OCI-LY1 (cell line): ENCODE measurements around the gene OR56A1.
A peak's percentile ranks its signal among the peaks of the same experiment; 100 is the strongest.

ENCODE experiments used
- H2AFZ ChIP-seq: fragments of 200-600 bp; sonication (generic), shearing (Covaris generic); 2 replicates; pipeline ENCODE4 v1.6.0; 2014; ENCODE audit warnings: antibody characterized with exemption, mild to moderate bottlenecking, low read length
- H3F3A ChIP-seq: fragments of 200-600 bp; sonication (generic), shearing (Covaris generic); 2 replicates; pipeline ENCODE4 v1.6.0; 2014; ENCODE audit warnings: mild to moderate bottlenecking, antibody characterized with exemption, low read length, moderate library complexity; ENCODE audit not compliant: insufficient read depth
- H3K27ac ChIP-seq: fragments of 200-600 bp; sonication (generic); 2 replicates; pipeline ENCODE4 v1.5.1; 2014; ENCODE audit warnings: low read length, mixed run types, mild to moderate bottlenecking, low read depth; ENCODE audit not compliant: poor library complexity, severe bottlenecking
- H3K27me3 ChIP-seq: fragments of 200-600 bp; sonication (generic); 2 replicates; pipeline ENCODE4 v1.6.0; 2014; ENCODE audit warnings: antibody characterized with exemption, mild to moderate bottlenecking, low read length, moderate library complexity; ENCODE audit not compliant: insufficient read depth
- H3K36me3 ChIP-seq: fragments of 200-600 bp; sonication (generic); 2 replicates; pipeline ENCODE4 v1.6.1; 2014; ENCODE audit warnings: mild to moderate bottlenecking, antibody characterized with exemption, low read length, moderate library complexity, mixed read lengths; ENCODE audit not compliant: insufficient read depth
- H3K4me1 ChIP-seq: fragments of 200-600 bp; sonication (generic); 2 replicates; pipeline ENCODE4 v1.5.1; 2014; ENCODE audit warnings: mild to moderate bottlenecking, low read length, moderate library complexity; ENCODE audit not compliant: insufficient read depth, severe bottlenecking
- H3K4me2 ChIP-seq: fragments of 200-600 bp; sonication (generic), shearing (Covaris generic); 2 replicates; pipeline ENCODE4 v1.6.1; 2014; ENCODE audit warnings: low read length
- H3K4me3 ChIP-seq: fragments of 200-600 bp; sonication (generic); 2 replicates; pipeline ENCODE4 v1.5.1; 2014; ENCODE audit warnings: low read length, low read depth, mild to moderate bottlenecking, mixed read lengths; ENCODE audit not compliant: poor library complexity, severe bottlenecking
- H3K79me2 ChIP-seq: fragments of 200-600 bp; shearing (Covaris generic); 2 replicates; pipeline ENCODE4 v1.6.1; 2016; ENCODE audit warnings: mixed run types, low read length, mixed read lengths; ENCODE audit not compliant: insufficient read depth
- H3K9ac ChIP-seq: fragments of 200-600 bp; sonication (generic), shearing (Covaris generic); 2 replicates; pipeline ENCODE4 v1.6.1; 2014; ENCODE audit warnings: mild to moderate bottlenecking, low read length, mixed read lengths
- H3K9me2 ChIP-seq: fragments of 200-600 bp; sonication (generic), shearing (Covaris generic); 2 replicates; pipeline ENCODE4 v1.6.1; 2014; ENCODE audit warnings: low read depth, mild to moderate bottlenecking, low read length, mixed read lengths
- H3K9me3 ChIP-seq: fragments of 200-600 bp; shearing (Covaris generic); 2 replicates; pipeline ENCODE4 v1.6.1; 2014; ENCODE audit warnings: low read length, mixed read lengths
- H4K20me1 ChIP-seq: fragments of 200-600 bp; sonication (generic), shearing (Covaris generic); 2 replicates; pipeline ENCODE4 v1.6.0; 2016; ENCODE audit warnings: mild to moderate bottlenecking, low read length; ENCODE audit not compliant: insufficient read depth
- CTCF ChIP-seq: fragments of 200-600 bp; sonication (generic), shearing (Covaris generic); IDR thresholded peaks from 2 replicates; pipeline ENCODE4 v1.5.1; 2017; ENCODE audit warnings: mild to moderate bottlenecking, antibody characterized with exemption, low read length, moderate library complexity, mixed read lengths
- EZH2 ChIP-seq: fragments of 200-600 bp; sonication (generic), shearing (Covaris generic); IDR thresholded peaks from 2 replicates; pipeline ENCODE4 v1.8.0; 2017; ENCODE audit warnings: borderline replicate concordance, mixed run types, mild to moderate bottlenecking, antibody characterized with exemption, low read length, moderate library complexity, mixed read lengths

Gene OR56A1

GRCh38 chr11:5994791-5995190 lies 35.8 kb downstream of the OR56A1 start:
- no peak overlapping the region for H3K27ac ChIP-seq
- no peaks in the 10 kb centered on the region for H3F3A ChIP-seq
- no peaks in the 10 kb centered on the region for H3K9me3 ChIP-seq
- no peaks in the 10 kb centered on the region for H3K27me3 ChIP-seq
- no peaks in the 10 kb centered on the region for H3K4me1 ChIP-seq
- no peaks in the 10 kb centered on the region for H3K79me2 ChIP-seq
- no peak overlapping the region for H3K4me3 ChIP-seq
- no peak overlapping the region for H2AFZ ChIP-seq
- no peak overlapping the region for H3K9ac ChIP-seq
- no peaks in the 10 kb centered on the region for H3K9me2 ChIP-seq
- H3K4me2 ChIP-seq: no peak overlapping the region
- TF ChIP-seq EZH2: no peak
- TF ChIP-seq CTCF: no peak
- H3K36me3 ChIP-seq: no peaks in the 10 kb centered on the region
- H4K20me1 ChIP-seq: no peaks in the 10 kb centered on the region

GRCh38 chr11:5992604-5993251 lies 37.8 kb downstream of the OR56A1 start:
- H3K36me3 ChIP-seq: no peaks in the 10 kb centered on the region
- H3K4me1 ChIP-seq: no peaks in the 10 kb centered on the region
- no peaks in the 10 kb centered on the region for H3F3A ChIP-seq
- no peak overlapping the region for H3K4me3 ChIP-seq
- no peaks in the 10 kb centered on the region for H3K79me2 ChIP-seq
- no peak overlapping the region for H3K27ac ChIP-seq
- TF ChIP-seq EZH2 (no peak), CTCF (peak; percentile 61)
- no peaks in the 10 kb centered on the region for H4K20me1 ChIP-seq
- no peaks in the 10 kb centered on the region for H3K9me2 ChIP-seq
- H3K27me3 ChIP-seq: no peaks in the 10 kb centered on the region
- H2AFZ ChIP-seq: no peak overlapping the region
- no peaks in the 10 kb centered on the region for H3K9me3 ChIP-seq
- H3K4me2 ChIP-seq: no peak overlapping the region
- no peak overlapping the region for H3K9ac ChIP-seq

- H3K4me1 ChIP-seq: no peaks in the 10 kb centered on the region
- H2AFZ ChIP-seq: no peak overlapping the region
- H3K4me2 ChIP-seq: no peak overlapping the region
- no peaks in the 10 kb centered on the region for H3K9me3 ChIP-seq
- no peaks in the 10 kb centered on the region for H3K9me2 ChIP-seq
- H3K4me3 ChIP-seq: no peak overlapping the region
- no peaks in the 10 kb centered on the region for H4K20me1 ChIP-seq
- H3F3A ChIP-seq: no peaks in the 10 kb centered on the region
- TF ChIP-seq CTCF (no peak), EZH2 (no peak)
- no peak overlapping the region for H3K27ac ChIP-seq
- no peaks in the 10 kb centered on the region for H3K27me3 ChIP-seq
- no peaks in the 10 kb centered on the region for H3K36me3 ChIP-seq
- H3K79me2 ChIP-seq: no peaks in the 10 kb centered on the region
- no peak overlapping the region for H3K9ac ChIP-seq
Measured at GRCh38 chr11:5992150-5992549, 38.4 kb downstream of the OR56A1 start.
